HG03342 (cell line): ENCODE data around the gene GJD2.

Experiments used
- ATAC-seq: cut with Tn5 transposase; IDR thresholded peaks from one replicate; pipeline ENCODE4 v1.9.1; 2021; ENCODE audit warnings: mild to moderate bottlenecking, moderate library complexity; ENCODE audit not compliant: unreplicated experiment

The GJD2 gene

DNA sequence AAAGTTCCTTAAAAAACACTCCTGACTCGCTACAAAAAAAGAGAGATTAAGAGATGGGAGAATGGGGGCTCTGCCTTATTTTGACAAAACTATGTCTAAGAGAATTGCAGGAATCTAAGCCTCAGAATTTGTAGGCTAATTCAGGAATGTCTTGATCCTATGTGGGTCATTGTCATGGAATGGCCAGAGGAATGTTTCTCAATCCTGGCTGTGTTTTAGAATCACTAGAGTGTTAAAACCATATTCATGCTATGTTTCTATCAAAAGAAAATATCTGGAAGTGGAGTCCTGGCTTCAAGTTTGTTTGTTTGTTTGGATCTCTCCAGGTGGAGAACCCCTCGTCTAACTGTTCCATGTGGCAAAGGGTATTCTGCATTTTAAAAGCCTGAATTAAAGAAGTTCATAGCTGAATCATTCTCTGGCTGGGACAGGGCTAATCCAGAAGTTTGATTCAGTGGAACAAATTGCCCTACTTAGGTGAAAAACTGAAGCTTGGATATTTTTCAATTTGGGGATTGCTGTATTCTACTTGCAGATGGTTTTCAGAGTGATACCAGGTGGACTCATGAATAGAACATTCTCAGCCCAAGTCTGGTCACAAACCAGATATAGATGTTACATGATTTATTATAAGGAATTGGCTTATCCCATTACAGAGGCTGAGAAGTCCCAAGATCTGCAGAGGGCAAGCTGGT, 28.2 kb downstream of the GJD2 start:
- no peak for ATAC-seq

DNA sequence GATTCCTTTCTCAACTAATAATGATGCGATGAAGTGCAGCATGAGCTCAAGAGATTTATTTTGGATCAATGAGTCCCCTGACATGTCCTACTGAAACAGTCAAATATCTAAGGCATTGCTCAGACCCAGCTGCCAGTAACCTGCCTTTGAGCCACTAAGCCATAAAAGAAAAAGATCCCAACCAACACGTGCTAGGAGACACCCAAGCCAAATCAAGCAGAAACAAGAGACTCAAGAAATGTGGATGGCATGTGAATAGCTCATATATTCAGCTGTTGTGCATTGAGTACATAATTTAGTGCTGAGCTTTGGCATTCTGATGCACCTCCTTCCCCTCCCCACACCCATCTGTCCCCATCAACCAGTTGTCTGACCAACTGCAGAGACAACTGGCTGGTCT, 29.2 kb downstream of the GJD2 start:
- ATAC-seq: no peak

DNA sequence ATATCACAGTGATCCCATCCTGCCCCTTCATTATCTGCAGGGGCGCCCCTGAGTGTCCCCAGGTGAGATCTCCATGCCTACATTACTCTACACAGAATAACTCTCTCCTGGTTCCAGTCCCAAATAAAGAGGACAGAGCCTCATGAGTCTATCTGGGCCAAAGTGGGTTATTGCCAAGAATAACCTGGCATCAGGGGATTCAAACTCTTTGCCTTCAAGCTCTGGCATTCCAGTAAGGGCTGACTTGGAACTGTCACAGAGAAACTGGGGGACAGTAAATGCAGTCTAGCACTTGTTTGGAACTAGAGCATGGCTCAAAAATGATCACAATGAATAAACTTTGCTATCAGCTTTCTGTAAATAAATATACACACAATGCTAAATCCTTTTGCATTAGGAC, 30.3 kb downstream of the GJD2 start:
- ATAC-seq: no peak

DNA sequence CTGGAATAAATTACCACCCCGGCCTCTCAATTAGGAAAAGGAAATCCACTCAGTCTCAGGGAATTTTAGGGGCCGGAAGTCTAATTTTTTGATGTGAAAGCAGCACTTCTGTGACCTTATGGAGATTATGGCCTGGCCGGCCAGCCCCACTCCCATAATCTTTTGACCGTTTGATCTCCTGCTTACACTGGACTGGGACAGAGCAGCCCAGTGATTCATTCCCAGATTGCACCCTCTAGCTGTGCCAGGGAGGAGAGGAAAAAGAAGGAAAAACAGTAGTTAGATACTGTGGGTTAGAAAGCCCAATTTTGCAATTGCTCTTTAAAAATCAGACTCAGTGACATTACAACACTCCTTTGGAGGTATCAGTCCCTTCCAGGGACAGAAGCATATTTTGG, 32.4 kb downstream of the GJD2 start:
- ATAC-seq: no peak

DNA sequence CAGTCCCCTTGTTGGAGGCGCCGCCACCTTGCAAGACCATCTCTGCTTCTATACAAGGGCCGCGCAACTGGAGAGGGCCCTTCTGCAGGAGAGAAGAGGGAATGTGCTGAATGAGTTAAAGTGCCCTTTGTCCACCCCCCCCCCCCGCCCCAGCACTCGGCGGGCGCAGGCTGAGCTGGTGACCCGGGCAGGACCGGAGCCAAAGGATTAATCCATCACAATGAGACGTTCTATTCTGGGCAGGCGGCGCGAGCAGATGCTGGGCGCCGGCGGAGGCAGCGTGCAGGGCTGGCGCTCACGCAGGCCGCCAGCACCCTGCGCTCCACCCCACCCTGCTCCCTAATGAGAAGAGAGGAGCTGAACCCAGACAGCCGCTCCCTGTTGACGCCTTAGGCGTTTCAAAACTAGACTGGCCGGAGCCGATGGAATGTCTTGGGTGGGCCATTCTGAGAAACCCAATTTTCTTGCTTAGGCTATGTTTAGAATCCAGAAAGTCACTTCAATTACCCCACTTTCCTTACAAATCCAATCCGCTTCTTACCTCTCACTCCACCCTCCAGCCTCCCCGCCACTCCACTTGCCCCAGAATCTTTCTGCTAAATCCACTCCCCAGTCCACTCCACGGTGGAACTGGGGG, 32.9 kb downstream of the GJD2 start:
- no peak for ATAC-seq

DNA sequence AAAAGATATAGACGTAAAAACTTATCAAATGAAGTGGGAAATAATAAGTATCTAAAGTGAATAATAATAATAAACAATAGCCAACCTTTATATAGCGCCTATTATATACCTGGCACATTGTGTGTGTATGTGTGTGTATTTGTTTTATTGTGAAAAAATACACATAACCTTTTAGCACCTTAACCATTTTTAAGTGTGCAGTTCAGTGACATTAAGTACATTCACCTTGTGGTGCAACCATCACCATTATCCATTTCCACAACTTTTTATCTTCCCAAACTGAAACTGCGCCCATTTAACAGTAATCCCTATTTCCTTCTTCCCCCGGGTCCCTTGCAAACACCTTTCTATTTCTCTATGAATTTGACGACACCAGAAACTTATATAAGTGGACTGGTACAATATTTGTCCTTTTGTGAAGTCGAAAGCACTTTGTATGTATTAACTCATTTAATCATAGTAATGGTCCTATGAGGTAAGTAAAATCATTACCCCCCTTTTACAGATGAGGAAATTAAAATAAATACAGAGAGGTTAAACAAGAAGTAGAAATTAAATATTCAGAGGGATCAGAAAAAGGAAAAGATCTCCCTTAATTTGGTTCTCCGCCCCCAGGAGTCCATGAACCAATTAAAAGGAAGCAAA, 33.5 kb downstream of the GJD2 start:
- no peak for ATAC-seq

DNA sequence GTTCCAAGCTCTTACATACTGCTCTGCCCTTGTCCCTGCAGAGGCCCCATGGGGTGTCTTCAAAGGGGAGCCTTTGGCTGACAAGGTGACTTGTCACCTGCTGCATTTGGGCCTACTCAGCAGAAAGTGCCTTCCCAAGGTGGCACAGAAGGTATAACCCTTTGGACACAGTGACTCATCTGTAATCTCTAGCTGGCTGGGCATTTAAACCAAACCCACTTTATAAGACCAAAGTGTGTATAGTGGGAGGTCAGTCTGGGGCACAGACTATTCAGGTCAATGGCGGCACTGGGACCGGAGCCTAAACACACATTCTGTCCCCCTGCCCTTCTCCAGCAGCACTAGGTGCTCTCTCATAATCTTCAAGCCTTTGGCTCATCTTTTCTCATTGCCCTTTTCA, 35.1 kb downstream of the GJD2 start:
- ATAC-seq: no peak

DNA sequence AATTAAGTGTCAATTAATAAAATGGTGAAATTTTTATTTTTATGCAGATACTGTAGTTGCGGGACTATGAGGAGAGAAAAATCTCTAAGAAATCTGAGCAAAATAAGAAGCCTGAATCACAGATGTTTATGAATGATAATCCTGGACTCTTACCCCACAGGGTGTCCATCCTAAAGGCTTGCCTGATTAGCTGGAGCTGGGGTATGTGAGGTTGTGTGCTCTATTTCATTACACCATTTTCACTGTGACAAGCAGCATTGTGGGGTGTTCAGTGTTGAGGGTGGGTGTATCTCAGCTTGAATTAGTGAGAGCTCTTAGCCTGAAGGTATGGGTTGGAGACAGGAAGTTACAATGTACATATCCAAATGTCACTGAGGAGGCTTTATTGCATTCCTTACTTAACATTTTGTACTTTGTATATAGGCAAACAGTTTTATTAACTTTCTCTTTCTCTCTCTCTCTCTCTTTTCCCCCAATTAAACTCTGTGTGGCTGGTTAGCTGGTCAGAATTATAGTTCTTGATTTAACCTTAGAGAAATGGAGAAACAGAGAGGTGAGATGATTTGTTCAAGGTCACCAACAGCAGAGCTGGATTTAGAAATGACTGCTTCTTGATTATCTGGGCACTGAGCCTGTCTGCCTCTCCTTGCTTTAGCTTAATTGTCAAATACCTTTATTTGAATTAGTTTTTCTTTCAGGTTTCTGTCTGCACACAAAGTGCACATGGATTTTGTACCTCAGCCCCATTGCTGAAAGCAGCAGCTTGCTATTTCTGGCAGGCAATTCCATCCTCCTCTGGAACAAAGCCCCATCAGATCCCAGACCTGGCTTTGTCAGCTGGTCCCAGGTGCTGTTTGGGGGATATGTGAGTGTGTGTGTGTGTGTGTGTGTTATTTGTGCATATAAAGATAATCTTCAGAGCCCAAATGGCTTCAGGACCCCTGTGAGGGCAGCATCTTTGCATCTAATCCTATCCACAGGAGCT, 35.8 kb downstream of the GJD2 start:
- no peak for ATAC-seq

DNA sequence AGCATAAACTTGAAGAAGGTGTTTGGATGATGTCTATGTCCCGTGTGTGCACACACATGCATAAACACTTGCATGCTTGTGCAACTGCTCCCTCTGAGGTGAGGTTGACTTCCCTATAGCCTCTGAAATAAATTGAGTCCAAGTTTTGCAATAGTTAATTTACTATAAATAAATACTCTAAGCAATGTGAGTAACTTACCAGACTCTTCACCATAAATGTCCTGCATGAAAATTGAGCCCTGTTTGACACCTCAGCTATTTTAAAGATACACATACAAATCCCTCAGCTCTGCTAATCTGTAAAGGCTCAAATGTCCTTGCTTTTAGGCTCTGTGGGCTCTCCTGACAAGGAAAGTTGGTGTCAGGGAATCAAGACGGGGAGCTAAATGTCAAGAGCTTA, 37.1 kb downstream of the GJD2 start:
- no peak for ATAC-seq

DNA sequence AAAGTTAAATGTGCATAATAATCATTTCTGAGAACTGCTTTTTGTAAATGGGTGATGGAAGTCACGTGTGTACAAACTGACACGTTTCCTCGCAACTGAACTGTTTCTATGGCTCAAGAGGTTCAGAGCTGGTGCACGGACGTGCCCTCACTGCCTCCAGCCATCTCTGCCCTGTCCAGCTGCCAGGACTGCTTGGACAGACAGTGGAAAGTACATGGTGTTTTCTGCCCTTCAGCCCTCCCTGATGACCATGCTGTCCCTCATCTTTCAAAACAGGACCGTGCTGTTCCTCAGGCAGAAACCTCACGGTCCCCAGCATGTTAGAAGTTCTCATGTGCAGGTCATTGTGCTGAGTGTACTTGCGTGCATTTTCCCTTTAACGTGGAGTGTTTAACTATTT, 38.7 kb downstream of the GJD2 start:
- no peak for ATAC-seq

DNA sequence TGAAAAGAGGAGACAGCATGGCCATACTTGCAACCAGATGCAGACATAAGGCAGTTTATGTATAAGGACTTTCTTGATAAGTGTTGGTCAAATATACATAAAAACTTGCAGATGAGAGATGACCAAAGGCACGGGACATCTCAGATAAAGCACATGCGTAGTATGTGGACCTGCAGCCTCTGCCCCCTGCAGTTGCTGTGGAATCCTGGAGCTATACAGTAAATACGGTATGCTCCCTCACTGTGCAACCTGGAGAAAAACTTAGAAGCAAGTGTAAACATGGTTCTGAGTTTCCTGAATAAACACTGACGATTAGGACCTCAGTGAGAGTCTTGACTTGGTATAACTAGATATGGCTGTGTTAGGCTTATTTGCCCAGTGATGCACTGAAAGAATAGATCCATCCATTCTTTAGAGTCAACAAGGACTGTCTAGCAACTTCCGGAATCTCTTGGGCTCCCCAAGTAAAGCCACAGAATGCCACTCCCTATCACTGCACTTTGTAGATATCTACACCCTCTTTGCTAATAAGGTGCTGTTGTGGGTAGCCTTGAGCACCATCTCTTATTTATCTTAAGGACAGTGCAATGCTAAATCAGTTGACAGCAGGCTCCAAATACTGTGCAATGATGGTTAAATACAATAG, 40.2 kb downstream of the GJD2 start:
- no peak for ATAC-seq

DNA sequence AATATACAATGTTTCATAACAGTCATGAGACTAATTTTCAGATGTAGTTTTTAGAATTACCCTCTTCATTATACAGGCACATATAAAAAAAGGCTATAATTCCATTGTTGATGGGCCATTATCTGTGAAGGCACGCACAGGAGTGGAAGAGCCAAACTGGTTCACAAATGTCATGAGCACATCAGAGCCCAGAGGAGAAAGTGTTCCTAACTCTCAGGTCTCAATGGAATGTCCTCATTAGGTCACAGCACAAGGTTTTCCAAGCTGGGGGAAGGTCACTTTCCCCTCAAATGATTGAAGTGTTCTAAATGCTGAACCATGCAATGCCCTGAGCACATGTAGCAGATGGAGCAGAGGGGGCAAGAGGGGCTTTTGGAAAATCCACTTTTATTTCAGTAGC, 41.2 kb downstream of the GJD2 start:
- ATAC-seq: no peak

DNA sequence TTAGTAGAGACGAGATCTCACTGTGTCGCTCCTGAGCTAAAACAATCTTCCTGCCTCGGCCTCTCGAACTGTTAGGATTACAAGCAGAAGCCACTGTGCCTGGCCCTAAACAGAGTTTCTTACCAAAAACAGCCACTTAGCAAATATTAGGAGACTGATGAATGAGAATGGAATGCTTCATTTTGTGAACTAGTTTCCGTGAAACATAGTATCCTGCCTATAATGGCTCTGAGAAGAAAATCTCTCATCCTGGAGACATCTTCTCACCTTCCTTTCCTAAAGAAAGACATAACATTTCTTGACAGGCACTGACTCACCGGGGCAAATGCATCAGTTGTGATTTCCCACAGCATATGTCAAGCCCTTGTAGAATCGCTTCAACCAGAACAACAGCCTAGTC, 44.9 kb downstream of the GJD2 start:
- no peak for ATAC-seq

DNA sequence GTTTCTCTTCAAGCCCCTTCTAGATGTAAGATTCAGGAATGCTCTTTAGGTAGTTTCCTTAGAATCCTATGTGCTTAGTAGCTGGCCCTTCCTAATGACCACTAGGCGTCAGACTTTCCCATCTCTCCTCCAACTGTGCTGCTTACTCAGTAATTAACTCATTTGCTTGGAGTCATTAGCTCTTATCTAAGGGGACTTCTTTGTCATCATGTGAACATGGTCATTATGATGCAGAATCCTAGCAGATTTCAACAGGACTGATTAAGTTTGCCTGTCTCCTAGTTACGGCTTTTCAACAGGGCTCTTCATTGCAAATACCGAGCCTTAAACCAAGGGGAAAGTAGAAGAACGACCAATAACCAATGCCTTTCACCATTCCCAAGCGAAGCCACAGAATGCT, 46.4 kb downstream of the GJD2 start:
- no peak for ATAC-seq

DNA sequence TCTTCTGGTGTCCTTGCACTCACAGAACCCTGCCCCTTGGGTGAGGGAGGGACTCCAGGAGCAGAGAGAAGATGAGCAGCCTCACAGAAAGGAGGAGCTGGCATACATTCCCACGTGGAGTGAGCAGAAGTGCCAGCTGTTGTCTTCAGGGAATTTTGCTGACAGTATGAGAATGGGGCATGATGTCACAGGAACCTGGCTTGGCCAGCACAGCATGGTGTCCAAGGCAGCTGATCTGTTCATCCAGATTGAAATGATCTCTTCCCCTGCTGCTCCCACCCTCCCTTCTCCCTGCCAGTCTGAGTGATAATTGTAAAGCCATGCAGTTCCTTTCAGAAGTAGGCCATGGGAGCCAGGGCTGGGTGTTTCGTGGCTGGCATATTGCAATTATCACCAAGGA, 53.3 kb downstream of the GJD2 start:
- ATAC-seq: no peak
